WTC11 (cell line): ENCODE measurements around the gene CABCOCO1. TPM values are rescaled to one million over a fixed set of nuclear protein-coding genes. Genes with fewer than 3 reads are reported as not detected.

Source experiments
- ATAC-seq: fragments of 200-7000 bp; cut with Tn5 transposase; 2 replicates; pipeline ENCODE4 v1.10.0; 2021; ENCODE audit warnings: mild to moderate bottlenecking, moderate library complexity
- CTCF ChIA-PET: fragments of 300-600 bp; sonication (Branson Sonifier 250); formaldehyde crosslinking; loops from one replicate; lab custom pipeline; 2021; ENCODE audit warnings: antibody characterized with exemption; lab: Charles Lee
- POLR2A ChIA-PET: fragments of 350-600 bp; sonication (Branson Sonifier 250); formaldehyde crosslinking; loops from one replicate; lab custom pipeline; 2021; ENCODE audit warnings: antibody characterized with exemption; lab: Charles Lee
- DNase-seq: peaks from one replicate; pipeline ENCODE4 v3.0.0; 2021; ENCODE audit warnings: low spot score
- H3K27ac Mint-ChIP-seq: 2 replicates; pipeline ENCODE4 v1.8.0; 2021; ENCODE audit warnings: mixed read lengths
- H3K27me3 Mint-ChIP-seq: 2 replicates; pipeline ENCODE4 v1.8.0; 2021; ENCODE audit warnings: low read depth, mild to moderate bottlenecking, moderate library complexity, mixed read lengths
- H3K36me3 Mint-ChIP-seq: 2 replicates; pipeline ENCODE4 v1.8.0; 2021; ENCODE audit warnings: mixed read lengths
- H3K4me1 Mint-ChIP-seq: 2 replicates; pipeline ENCODE4 v1.8.0; 2022; ENCODE audit warnings: mixed read lengths
- H3K4me3 Mint-ChIP-seq: 2 replicates; pipeline ENCODE4 v1.8.0; 2021; ENCODE audit warnings: mild to moderate bottlenecking, moderate library complexity, mixed read lengths
- H3K9me3 Mint-ChIP-seq: 2 replicates; pipeline ENCODE4 v1.8.0; 2021; ENCODE audit warnings: mixed read lengths
- E2F1 ChIP-seq: sonication (generic); formaldehyde crosslinking; IDR thresholded peaks from 2 replicates; pipeline ENCODE4 v1.8.0; 2022; ENCODE audit warnings: mild to moderate bottlenecking, missing genetic modification reagents
- FOXJ3 ChIP-seq: sonication (generic); formaldehyde crosslinking; IDR thresholded peaks from 2 replicates; pipeline ENCODE4 v1.9.0; 2021; ENCODE audit warnings: missing genetic modification reagents, mild to moderate bottlenecking, borderline replicate concordance
- JAZF1 ChIP-seq: fragments of 250-450 bp; sonication (Bioruptor Pico); IDR thresholded peaks from 2 replicates; pipeline ENCODE4 v1.9.0; 2021; ENCODE audit warnings: moderate library complexity, mild to moderate bottlenecking, inconsistent platforms
- NFATC4 ChIP-seq: fragments of 250-450 bp; sonication (Bioruptor Pico); IDR thresholded peaks from 2 replicates; pipeline ENCODE4 v1.9.0; 2021; ENCODE audit warnings: mild to moderate bottlenecking
- NR1H2 ChIP-seq: sonication (generic); formaldehyde crosslinking; IDR thresholded peaks from 2 replicates; pipeline ENCODE4 v1.9.0; 2021; ENCODE audit warnings: mild to moderate bottlenecking, moderate library complexity, missing genetic modification reagents
- RORB ChIP-seq: fragments of 250-450 bp; sonication (Bioruptor Pico); IDR thresholded peaks from 2 replicates; pipeline ENCODE4 v1.9.0; 2021; ENCODE audit warnings: mild to moderate bottlenecking
- TCF7 ChIP-seq: sonication (generic); formaldehyde crosslinking; IDR thresholded peaks from 2 replicates; pipeline ENCODE4 v1.8.0; 2022; ENCODE audit warnings: mild to moderate bottlenecking, low read depth, missing genetic modification reagents, moderate library complexity
- ZNF232 ChIP-seq: sonication (generic); formaldehyde crosslinking; IDR thresholded peaks from 2 replicates; pipeline ENCODE4 v1.8.0; 2022; ENCODE audit warnings: mild to moderate bottlenecking, missing genetic modification reagents
- ZNF396 ChIP-seq: fragments of 250-450 bp; sonication (Bioruptor Pico); IDR thresholded peaks from 2 replicates; pipeline ENCODE4 v1.8.0; 2021; ENCODE audit warnings: mild to moderate bottlenecking, moderate library complexity, borderline replicate concordance
- ZNF416 ChIP-seq: fragments of 250-450 bp; sonication (Bioruptor Pico); IDR thresholded peaks from 2 replicates; pipeline ENCODE4 v1.9.0; 2021; ENCODE audit warnings: mild to moderate bottlenecking, inconsistent platforms
- ZNF671 ChIP-seq: fragments of 250-450 bp; sonication (Bioruptor Pico); IDR thresholded peaks from 2 replicates; pipeline ENCODE4 v1.8.0; 2021; ENCODE audit warnings: mild to moderate bottlenecking
- total RNA-seq: library from RNA; stranded (reverse); gene quantifications from 3 replicates; pipeline ENCODE4 v1.2.3, GENCODE V29; 2021
- TF ChIP-seq, protein P1 (sequence below): sonication (generic); formaldehyde crosslinking; IDR thresholded peaks from 2 replicates; pipeline ENCODE4 v1.8.1; 2022; ENCODE audit warnings: missing genetic modification reagents, borderline replicate concordance
- TF ChIP-seq, protein P2 (sequence below): sonication (generic); formaldehyde crosslinking; IDR thresholded peaks from 2 replicates; pipeline ENCODE4 v1.8.1; 2023; ENCODE audit warnings: mild to moderate bottlenecking, missing genetic modification reagents
- TF ChIP-seq, protein P3 (sequence below): sonication (generic); formaldehyde crosslinking; IDR thresholded peaks from 2 replicates; pipeline ENCODE4 v1.8.0; 2022; ENCODE audit warnings: mild to moderate bottlenecking, missing genetic modification reagents
- TF ChIP-seq, protein P4 (sequence below): sonication (generic); formaldehyde crosslinking; IDR thresholded peaks from 2 replicates; pipeline ENCODE4 v1.8.0; 2022; ENCODE audit warnings: missing genetic modification reagents
- TF ChIP-seq, protein P5 (sequence below): fragments of 250-450 bp; sonication (Bioruptor Pico); conservative IDR thresholded peaks from 2 replicates; pipeline ENCODE4 v1.9.0; 2021; ENCODE audit warnings: mild to moderate bottlenecking

The CABCOCO1 gene
- total RNA-seq, 1 experiment from 2014 or later = not detected

DNA sequence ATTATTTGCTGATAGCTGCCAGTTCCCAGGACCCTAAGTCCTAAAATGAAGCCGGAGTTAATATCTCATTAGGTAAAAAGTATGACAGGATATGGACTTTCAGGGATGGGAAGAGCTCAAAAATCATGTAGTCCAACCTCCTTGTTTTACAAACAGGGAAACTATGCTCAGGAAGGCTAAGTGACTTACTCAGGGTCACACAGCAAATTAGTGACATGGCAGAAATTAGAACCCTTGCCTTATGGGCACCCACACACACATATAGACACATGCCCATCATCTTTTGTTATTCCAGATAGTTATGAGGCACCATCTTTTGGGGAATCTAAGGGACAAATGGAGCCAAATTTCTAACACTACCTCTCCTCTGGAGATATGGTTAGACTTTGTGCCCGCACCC lies 147.5 kb downstream of the CABCOCO1 start:
- DNase-seq = no peak
- Mint-ChIP-seq H3K27ac (no peak overlapping the region), H3K4me1 (no peaks in the 10 kb centered on the region), H3K36me3 (no peaks in the 10 kb centered on the region), H3K27me3 (peaks cover 17% of the 10 kb centered on the region), H3K9me3 (no peaks in the 10 kb centered on the region), H3K4me3 (no peak overlapping the region)
- ATAC-seq = no peak
- TF ChIP-seq FOXJ3 (no peak), JAZF1 (no peak), ZNF416 (no peak), ZNF232 (CRISPR knock-in tag) (no peak)
- TF ChIP-seq, protein P1, sequence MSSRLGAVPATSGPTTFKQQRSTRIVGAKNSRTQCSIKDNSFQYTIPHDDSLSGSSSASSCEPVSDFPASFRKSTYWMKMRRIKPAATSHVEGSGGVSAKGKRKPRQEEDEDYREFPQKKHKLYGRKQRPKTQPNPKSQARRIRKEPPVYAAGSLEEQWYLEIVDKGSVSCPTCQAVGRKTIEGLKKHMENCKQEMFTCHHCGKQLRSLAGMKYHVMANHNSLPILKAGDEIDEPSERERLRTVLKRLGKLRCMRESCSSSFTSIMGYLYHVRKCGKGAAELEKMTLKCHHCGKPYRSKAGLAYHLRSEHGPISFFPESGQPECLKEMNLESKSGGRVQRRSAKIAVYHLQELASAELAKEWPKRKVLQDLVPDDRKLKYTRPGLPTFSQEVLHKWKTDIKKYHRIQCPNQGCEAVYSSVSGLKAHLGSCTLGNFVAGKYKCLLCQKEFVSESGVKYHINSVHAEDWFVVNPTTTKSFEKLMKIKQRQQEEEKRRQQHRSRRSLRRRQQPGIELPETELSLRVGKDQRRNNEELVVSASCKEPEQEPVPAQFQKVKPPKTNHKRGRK (CRISPR knock-in tag) = no peak
- ChIA-PET POLR2A (no interaction called here), CTCF (no interaction called here)

DNA sequence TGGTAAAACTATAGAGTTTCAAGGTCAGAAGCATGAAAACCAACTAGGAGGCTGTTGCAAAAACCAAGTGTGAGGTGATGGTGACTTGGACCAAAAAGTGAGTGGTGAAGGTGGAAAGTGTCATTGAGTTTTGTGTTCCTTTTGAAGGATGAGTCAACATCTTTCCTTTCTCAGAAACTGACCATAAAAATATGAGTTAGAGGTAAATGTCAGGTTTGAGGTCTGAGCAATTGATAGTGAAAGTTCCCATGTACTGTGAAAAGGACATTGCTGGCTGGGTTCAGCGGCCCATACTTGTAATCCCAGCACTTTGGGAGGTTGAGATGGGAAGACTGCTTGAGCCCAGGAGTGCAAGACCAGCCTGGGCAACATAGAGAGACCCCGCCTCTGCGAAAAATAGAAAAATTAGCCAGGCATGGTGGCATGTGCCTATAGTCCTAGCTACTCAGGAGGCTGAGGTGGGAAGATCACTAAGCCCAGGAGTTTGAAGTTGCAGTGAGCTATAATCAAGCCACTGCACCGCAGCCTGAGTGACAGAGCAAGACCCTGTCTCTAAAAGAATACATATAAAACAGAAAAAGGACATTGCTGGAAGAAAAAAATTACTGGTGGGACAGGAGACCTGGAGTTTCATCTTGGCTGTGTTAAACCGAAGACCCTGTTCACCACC lies 149.5 kb downstream of the CABCOCO1 start:
- ATAC-seq (no peak), DNase-seq (no peak)
- H3K9me3 Mint-ChIP-seq = no peaks in the 10 kb centered on the region
- no peak overlapping the region for H3K4me3 Mint-ChIP-seq
- H3K27me3 Mint-ChIP-seq = peaks cover 16% of the 10 kb centered on the region
- TF ChIP-seq, protein P2, sequence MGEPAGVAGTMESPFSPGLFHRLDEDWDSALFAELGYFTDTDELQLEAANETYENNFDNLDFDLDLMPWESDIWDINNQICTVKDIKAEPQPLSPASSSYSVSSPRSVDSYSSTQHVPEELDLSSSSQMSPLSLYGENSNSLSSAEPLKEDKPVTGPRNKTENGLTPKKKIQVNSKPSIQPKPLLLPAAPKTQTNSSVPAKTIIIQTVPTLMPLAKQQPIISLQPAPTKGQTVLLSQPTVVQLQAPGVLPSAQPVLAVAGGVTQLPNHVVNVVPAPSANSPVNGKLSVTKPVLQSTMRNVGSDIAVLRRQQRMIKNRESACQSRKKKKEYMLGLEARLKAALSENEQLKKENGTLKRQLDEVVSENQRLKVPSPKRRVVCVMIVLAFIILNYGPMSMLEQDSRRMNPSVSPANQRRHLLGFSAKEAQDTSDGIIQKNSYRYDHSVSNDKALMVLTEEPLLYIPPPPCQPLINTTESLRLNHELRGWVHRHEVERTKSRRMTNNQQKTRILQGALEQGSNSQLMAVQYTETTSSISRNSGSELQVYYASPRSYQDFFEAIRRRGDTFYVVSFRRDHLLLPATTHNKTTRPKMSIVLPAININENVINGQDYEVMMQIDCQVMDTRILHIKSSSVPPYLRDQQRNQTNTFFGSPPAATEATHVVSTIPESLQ (CRISPR knock-in tag) = no peak
- TF ChIP-seq E2F1 (CRISPR knock-in tag) (no peak), ZNF671 (CRISPR knock-in tag) (no peak), NR1H2 (CRISPR knock-in tag) (no peak), RORB (CRISPR knock-in tag) (no peak), NFATC4 (CRISPR knock-in tag) (no peak), TCF7 (CRISPR knock-in tag) (no peak), ZNF396 (CRISPR knock-in tag) (no peak)
- TF ChIP-seq, protein P3, sequence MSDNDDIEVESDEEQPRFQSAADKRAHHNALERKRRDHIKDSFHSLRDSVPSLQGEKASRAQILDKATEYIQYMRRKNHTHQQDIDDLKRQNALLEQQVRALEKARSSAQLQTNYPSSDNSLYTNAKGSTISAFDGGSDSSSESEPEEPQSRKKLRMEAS = no peak
- TF ChIP-seq, protein P4, sequence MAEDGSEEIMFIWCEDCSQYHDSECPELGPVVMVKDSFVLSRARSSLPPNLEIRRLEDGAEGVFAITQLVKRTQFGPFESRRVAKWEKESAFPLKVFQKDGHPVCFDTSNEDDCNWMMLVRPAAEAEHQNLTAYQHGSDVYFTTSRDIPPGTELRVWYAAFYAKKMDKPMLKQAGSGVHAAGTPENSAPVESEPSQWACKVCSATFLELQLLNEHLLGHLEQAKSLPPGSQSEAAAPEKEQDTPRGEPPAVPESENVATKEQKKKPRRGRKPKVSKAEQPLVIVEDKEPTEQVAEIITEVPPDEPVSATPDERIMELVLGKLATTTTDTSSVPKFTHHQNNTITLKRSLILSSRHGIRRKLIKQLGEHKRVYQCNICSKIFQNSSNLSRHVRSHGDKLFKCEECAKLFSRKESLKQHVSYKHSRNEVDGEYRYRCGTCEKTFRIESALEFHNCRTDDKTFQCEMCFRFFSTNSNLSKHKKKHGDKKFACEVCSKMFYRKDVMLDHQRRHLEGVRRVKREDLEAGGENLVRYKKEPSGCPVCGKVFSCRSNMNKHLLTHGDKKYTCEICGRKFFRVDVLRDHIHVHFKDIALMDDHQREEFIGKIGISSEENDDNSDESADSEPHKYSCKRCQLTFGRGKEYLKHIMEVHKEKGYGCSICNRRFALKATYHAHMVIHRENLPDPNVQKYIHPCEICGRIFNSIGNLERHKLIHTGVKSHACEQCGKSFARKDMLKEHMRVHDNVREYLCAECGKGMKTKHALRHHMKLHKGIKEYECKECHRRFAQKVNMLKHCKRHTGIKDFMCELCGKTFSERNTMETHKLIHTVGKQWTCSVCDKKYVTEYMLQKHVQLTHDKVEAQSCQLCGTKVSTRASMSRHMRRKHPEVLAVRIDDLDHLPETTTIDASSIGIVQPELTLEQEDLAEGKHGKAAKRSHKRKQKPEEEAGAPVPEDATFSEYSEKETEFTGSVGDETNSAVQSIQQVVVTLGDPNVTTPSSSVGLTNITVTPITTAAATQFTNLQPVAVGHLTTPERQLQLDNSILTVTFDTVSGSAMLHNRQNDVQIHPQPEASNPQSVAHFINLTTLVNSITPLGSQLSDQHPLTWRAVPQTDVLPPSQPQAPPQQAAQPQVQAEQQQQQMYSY (CRISPR knock-in tag) = no peak
- TF ChIP-seq, protein P5, sequence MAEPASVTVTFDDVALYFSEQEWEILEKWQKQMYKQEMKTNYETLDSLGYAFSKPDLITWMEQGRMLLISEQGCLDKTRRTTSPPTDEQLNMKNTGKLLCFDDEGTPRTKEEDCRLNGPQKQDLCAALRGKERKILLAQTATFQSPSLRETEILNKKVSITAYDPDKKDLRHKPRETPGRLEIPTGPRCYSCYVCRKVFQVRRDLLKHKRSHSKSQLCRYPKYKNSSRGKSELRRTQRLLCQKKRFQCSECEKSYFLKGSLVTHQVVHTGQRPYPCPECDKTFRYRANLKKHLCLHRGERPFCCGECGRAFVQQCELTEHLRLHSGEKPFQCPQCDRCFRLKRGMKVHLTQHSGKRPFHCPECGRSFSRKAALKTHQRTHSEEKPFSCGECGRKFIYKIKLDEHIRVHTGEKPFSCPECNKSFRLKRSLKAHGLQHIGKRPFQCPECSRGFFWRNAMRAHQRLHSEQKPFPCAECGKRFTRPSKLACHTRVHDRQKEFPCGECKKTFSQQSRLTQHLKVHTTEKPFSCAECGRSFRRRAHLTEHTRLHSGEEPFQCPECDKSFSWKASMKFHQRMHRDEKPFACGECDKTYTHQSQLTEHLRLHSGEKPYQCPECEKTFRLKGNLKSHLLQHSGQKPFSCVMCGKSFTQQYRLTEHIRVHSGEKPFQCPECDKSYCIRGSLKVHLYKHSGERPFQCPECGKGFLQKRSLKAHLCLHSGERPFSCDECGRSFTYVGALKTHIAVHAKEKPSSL (CRISPR knock-in tag) = no peak
- H3K36me3 Mint-ChIP-seq = no peaks in the 10 kb centered on the region
- no peaks in the 10 kb centered on the region for H3K4me1 Mint-ChIP-seq
- ChIA-PET CTCF (no interaction called here), POLR2A (no interaction called here)
- no peak overlapping the region for H3K27ac Mint-ChIP-seq
